Subcutaneous adipose tissue (tissue), 4 donors: ENCODE measurements around the gene KIR2DL1. TPM values are rescaled to one million over a fixed set of nuclear protein-coding genes. Genes with fewer than 3 reads are reported as not detected.
"Not testable (repeated sequence)": the region's sequence is repeated elsewhere in the genome, so short reads cannot be mapped to it uniquely, and the experiment has no call there.

Experiments
- total RNA-seq, 4 donors: library from RNA; depleted of rRNA; stranded (reverse); fragments of >200 nt; gene quantifications; one replicate each; pipeline ENCODE4 v1.1.0, GENCODE V29; 2016
- TF ChIP-seq, protein P1 (sequence below): fragments of 450-650 bp; IDR thresholded peaks from one replicate; pipeline ENCODE4 v1.5.1; 2016; ENCODE audit warnings: low read depth, mild to moderate bottlenecking, control low read depth, antibody characterized with exemption, moderate library complexity

The KIR2DL1 gene
- total RNA-seq, 4 donors from 2014 or later, result not detected

DNA sequence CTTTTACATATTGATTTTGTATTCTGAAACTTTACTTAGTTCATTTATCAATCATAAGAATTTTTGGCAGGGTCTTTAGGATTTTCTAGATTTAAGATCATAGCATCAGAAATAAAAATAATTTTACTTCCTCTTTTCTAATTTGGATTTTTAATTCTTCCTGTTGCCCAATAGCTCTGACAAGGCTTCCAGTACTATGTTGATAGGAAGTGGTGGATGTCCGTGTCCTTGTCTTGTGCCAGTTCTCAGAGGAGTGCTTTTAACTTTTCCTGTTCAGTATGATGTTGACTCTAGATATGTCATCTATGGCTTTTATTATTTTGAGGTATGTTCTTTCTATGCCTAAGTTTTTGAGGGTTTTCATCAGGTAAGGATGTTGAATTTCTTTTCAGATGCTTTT, 26.2 kb downstream of the KIR2DL1 start:
- TF ChIP-seq, protein P1, sequence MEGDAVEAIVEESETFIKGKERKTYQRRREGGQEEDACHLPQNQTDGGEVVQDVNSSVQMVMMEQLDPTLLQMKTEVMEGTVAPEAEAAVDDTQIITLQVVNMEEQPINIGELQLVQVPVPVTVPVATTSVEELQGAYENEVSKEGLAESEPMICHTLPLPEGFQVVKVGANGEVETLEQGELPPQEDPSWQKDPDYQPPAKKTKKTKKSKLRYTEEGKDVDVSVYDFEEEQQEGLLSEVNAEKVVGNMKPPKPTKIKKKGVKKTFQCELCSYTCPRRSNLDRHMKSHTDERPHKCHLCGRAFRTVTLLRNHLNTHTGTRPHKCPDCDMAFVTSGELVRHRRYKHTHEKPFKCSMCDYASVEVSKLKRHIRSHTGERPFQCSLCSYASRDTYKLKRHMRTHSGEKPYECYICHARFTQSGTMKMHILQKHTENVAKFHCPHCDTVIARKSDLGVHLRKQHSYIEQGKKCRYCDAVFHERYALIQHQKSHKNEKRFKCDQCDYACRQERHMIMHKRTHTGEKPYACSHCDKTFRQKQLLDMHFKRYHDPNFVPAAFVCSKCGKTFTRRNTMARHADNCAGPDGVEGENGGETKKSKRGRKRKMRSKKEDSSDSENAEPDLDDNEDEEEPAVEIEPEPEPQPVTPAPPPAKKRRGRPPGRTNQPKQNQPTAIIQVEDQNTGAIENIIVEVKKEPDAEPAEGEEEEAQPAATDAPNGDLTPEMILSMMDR, result no peak

DNA sequence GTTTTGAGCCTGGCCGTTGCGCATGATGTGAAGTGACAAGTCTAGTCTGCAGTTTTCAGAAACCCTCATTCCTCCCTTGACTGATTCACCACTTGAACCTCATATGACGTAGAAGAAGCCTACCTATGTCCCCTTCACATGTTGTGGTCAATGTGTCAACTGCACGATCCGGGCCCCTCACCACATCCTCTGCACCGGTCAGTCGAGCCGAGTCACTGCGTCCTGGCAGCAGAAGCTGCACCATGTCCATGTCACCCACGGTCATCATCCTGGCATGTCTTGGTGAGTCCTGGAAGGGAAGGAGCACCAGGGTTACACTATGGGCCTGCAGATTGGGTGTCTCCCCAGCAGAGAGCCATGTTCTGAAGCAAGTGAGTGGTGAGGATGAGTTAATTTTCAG, 33.8 kb downstream of the KIR2DL1 start, which contains the start of gene KIR2DL4:
KIR2DL4 (plus strand) TSS at position 201 of the 400 bp plus-strand sequence; CDS start at position 243, 42 bp downstream.
- TF ChIP-seq, protein P1, result no peak

DNA sequence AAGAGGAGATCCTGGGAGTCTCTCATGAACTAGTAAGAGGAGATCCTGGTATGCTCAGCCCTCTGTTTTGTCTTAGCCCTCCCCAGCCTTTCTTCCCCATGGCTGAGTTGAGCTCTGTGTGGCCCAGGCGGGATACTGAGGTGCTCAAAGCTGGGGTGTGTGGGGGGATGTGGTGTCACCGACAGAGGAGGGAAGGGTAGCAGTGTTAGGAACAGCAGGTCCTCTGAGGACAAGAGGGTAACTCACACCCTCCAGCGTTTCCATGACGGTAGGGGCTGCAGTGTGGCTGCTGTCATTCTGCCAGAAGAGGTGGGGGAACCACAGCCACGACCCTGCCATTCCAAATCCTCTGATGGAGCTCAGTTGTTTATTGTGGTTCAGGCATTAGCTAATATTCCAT, 34.5 kb downstream of the KIR2DL1 start:
- TF ChIP-seq, protein P1, result no peak

DNA sequence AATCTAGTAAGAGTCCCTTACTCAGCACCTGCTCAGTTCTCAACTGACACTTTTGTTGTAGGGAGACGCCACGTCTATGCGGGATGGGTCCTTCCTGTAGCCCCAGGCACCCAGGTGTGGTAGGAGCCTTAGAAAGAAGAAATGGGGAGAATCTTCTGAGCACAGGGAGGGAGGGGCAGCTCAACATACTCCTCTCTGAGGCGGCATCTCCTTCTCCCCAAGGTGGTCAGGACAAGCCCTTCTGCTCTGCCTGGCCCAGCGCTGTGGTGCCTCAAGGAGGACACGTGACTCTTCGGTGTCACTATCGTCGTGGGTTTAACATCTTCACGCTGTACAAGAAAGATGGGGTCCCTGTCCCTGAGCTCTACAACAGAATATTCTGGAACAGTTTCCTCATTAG, 35.0 kb downstream of the KIR2DL1 start:
- TF ChIP-seq, protein P1, result no peak

DNA sequence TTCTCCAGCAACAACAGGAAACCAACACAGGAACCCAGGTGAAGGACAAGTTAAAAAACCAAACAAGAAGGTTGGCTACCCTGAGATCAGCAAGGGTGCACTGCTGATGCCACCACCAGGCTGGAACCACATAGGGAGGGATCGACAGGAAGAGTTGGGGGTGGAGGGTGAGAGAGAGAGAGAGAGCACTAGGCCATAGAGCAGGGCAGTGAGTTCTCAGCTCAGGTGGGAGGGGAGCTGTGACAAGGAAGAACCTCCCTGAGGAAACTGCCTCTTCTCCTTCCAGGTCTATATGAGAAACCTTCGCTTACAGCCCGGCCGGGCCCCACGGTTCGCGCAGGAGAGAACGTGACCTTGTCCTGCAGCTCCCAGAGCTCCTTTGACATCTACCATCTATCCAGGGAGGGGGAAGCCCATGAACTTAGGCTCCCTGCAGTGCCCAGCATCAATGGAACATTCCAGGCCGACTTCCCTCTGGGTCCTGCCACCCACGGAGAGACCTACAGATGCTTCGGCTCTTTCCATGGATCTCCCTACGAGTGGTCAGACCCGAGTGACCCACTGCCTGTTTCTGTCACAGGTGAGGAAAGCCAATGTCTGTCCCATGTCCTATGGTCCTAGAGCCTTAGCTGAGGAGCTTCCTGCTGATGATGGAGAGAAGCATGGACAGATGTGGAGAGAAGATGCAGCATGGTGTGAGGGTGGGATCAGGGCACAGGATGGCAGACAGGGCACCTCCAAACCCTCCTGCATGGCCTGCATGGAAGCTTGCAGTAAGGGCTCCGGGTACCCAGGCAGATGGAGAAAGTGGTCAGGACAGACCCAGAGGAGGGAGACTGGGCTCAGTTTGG, 36.3 kb downstream of the KIR2DL1 start:
- TF ChIP-seq, protein P1, result no peak

DNA sequence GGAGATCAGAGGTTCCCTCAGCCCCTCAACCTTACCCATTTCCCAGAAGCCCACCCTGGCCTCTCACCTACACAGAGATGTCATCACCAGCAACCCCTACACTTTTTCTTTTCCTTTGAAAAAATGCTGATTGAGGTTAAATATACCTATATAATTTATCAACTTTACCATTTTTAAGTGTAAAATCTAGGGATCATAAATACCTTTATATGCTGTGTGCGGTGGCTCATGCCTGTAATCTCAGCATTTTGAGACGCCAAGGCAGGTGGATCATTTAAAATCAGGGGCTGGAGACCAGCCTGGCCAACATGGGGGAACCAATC, 36.9 kb downstream of the KIR2DL1 start:
- TF ChIP-seq, protein P1, result no peak

DNA sequence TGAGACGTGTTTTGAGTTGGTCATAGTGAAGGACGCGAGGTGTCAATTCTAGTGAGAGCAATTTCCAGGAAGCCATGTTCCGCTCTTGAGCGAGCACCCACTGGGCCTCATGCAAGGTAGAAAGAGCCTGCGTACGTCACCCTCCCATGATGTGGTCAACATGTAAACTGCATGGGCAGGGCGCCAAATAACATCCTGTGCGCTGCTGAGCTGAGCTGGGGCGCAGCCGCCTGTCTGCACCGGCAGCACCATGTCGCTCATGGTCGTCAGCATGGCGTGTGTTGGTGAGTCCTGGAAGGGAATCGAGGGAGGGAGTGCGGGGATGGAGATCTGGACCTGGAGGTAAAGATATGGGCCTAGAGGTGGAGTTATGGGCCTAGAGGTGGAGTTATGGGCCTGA, 46.7 kb downstream of the KIR2DL1 start, which contains the start of gene KIR3DL1:
KIR3DL1 (plus strand) TSS at position 218 of the 400 bp plus-strand sequence.
- TF ChIP-seq, protein P1, result not testable (repeated sequence)
